AG09309 (cell line): ENCODE results near the gene CLTA.

ENCODE experiments used
- DNase-seq: peaks from one replicate; pipeline ENCODE4 v3.0.0-alpha.2; 2010; ENCODE audit warnings: low read depth
- H3K4me3 ChIP-seq: 2 replicates; pipeline ENCODE4 v1.5.1; 2011; ENCODE audit warnings: mild to moderate bottlenecking, low read depth, low read length, moderate library complexity; ENCODE audit not compliant: control insufficient read depth
- TF ChIP-seq, protein P1 (sequence below): IDR thresholded peaks from 2 replicates; pipeline ENCODE4 v1.5.1; 2011; ENCODE audit warnings: mild to moderate bottlenecking, low read depth, low read length, inconsistent platforms; ENCODE audit not compliant: insufficient read depth, control insufficient read depth; ENCODE audit errors: missing control alignments

CLTA gene

GRCh38 chr9:36145970-36146369, 44.8 kb upstream of the CLTA start:
- TF ChIP-seq, protein P1, sequence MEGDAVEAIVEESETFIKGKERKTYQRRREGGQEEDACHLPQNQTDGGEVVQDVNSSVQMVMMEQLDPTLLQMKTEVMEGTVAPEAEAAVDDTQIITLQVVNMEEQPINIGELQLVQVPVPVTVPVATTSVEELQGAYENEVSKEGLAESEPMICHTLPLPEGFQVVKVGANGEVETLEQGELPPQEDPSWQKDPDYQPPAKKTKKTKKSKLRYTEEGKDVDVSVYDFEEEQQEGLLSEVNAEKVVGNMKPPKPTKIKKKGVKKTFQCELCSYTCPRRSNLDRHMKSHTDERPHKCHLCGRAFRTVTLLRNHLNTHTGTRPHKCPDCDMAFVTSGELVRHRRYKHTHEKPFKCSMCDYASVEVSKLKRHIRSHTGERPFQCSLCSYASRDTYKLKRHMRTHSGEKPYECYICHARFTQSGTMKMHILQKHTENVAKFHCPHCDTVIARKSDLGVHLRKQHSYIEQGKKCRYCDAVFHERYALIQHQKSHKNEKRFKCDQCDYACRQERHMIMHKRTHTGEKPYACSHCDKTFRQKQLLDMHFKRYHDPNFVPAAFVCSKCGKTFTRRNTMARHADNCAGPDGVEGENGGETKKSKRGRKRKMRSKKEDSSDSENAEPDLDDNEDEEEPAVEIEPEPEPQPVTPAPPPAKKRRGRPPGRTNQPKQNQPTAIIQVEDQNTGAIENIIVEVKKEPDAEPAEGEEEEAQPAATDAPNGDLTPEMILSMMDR = no peak
- H3K4me3 ChIP-seq = no peak overlapping the region
- no peak for DNase-seq

DNA sequence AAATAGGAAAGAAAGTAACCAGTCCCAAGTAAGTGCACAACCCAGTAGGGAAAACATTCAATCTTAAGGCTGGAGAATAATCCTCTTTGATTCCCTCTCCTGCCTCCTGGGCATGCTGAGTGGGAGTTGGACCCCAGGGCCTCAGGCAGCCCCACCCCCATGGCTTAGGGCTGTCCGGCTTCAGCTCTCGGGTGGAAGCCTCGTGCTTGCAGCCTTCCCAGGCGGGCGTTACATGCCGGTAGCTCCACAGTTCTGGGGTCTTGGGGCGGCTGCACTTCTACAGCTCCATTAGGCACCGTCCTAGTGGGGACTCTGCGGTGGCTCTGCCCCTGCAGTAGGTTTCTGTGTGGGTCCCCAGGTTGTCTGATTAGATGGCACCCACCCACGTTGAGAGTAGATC, 44.1 kb upstream of the CLTA start:
- DNase-seq = no peak
- no peak overlapping the region for H3K4me3 ChIP-seq
- TF ChIP-seq, protein P1 = no peak

GRCh38 chr9:36147441-36148175, 43.1 kb upstream of the CLTA start:
- H3K4me3 ChIP-seq = no peak overlapping the region
- no peak for DNase-seq
- TF ChIP-seq, protein P1 = no peak

DNA sequence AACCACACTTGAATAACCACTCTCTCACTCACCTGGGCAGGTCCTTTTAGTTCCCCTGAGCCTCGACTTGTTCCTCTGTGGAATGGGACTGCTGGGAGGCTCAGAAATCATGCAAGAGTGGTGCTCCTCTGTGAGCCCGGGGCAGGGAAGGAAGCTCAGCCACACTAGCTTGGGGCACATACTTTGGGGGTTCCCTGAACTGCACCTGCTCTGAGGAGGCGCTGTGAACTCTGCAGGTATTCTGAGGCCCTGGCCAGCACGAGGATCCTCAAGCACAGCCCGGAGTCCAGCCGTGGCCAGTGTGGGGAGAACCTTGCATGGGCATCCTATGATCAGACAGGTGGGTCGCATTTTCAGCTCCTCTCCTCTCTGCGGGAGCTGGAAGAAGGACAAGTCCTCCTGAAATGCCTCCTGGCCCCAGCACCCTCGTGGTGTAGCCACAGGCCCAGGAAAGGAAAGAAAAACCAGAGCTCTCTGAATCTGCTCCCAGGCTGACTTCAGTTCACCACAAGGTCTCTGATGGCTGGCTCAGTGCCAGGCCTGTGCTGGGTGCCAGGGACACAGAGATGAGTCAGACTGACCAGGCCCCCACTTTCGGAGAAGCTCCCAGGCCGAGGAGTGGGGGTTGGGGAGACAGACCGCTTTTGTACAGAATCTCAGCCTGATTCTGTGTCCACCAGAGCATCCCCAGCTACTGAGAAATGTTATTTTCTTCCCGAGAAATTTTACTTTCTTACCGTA, 42.2 kb upstream of the CLTA start:
- TF ChIP-seq, protein P1 = no peak
- peak; percentile 88 for DNase-seq
- no peak overlapping the region for H3K4me3 ChIP-seq

DNA sequence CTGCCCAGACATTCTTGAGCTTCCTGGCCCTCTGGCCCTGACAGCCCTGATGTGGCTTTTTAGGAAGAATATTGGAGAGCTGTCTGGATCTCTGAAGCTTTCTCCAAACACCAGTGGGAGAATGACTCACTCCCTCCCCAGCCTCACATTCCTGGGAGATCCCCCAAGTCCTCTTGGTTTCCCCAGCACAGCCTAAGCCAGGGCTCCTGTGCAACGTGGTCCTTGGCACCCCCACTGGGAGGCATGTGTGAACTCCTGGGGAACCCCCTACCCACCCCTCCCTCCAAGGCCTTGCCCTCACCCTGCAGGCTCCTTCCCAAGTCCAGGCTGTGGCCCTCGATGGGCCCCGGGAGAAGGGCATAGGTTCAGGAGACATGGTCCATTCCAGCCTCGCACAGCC, 41.5 kb upstream of the CLTA start:
- no peak for DNase-seq
- H3K4me3 ChIP-seq = no peak overlapping the region
- TF ChIP-seq, protein P1 = no peak

DNA sequence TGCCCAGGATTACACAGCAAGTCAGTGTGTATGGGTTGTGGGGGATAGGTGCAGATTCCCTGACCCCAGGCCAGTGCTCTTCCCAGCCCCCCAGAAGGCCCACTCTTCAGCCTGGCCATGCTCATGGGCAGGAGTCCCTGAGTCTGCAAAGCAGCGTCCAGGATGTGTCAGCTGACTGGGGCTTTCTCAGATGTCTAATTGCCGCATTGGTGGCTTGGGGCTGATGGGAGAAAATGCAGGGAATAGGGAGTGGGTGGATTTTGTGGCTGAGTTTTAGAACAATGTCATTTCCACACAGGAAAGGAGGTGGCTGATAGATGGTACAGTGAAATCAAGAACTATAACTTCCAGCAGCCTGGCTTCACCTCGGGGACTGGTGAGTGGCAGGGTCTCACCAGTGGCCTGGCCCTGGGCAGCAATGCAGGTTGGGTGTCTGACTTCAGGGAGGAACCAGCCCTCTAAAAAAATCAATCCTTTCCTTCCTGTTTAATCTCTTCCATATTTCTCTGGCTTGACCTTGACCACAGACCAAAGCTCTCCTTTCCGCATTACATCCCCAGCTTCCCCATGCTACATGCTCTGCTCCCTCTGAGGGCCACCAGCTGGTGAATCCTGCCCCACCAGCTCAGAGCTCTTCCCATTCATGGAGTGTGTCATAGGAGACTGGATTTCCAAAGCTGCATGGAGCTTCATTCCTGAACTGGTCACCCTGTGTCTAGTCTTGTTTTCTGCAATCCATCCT, 40.0 kb upstream of the CLTA start:
- TF ChIP-seq, protein P1 = no peak
- H3K4me3 ChIP-seq = no peak overlapping the region
- DNase-seq = no peak
